Cortex of kidney (tissue), 1 donor: ENCODE results near the gene ALOX12.

ENCODE experiments used
- DNase-seq: peaks from one replicate; lab custom pipeline; 2025; lab: John Stamatoyannopoulos, UW

Gene ALOX12

DNA sequence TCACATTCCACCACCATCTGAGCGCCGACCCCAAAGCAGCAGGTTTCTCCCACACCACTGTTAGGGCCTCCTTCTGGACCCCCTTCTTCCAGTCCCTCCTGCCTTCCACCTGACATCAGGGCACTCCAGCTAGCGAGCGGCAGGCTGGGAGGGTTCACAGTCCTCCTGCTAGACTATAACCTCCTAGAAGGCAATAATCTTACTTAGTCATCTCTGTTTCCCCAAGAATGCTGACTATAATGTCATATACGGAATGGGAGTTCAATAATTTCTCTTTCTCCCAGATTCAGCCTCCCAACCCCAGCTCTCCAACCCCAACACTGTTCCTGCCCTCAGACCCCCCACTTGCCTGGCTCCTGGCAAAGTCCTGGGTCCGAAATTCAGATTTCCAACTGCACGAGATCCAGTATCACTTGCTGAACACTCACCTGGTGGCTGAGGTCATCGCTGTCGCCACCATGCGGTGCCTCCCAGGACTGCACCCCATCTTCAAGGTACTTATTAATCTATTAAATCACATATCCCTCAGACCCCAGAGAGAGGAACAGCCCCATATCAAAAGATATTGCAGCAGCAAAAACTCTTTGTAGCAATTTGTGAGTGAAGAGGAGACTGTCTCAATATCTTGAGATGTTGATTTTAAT is 5.6 kb downstream of the ALOX12 start:
- no peak for DNase-seq

DNA sequence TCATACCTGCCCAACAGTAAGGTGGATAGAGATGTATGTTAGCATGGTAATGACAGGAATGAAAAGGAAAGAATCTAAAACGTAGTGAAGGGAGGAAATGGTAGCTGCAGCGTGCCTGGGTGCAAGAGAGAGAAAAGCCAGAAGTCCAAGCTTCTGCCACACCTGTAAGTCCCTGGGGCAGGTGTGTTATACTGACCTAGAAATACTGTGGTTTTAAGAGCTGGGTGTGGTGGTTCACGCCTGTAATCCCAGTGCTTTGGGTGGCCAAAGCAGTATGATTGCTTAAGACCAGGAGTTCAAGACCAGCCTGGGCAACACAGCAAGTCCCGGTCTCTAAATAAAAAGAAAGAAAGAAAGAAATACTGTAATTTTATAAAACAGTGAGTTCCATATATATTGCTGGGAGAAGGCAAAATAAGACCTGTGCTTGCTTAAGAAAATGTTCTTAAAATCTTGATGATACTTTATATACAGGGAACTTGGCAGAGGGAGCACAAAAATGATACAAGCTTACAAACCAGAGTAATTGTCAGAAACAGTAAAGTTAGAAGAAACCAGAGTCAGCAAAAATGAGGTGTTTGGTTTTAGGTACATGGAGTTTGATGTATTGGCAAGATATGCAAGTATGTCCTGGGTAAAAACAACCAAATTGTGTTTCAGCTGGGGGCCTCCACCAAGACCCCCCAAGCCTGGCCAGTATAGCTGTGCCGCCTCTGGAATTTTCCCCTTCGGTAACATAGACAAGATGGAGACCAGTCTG is 6.6 kb downstream of the ALOX12 start:
- no peak for DNase-seq

DNA sequence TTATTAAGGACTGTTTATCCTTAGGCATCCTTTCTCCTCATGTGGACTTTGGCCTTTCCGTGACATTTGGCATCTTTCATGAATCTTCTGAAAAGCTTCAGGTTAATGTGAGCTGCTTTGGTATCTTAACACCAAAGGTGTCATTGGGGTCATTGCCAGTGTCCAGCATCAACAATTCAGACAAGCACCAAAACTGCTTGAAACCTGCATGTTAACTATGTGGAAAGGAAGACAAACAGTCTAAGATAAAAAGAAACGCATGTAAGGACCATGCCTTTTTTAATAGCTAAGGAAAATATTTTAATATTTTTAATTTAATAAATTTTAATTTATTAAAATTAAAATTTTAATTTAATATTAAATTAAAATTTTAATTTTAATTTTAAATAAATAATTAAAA is 7.9 kb downstream of the ALOX12 start:
- no peak for DNase-seq

DNA sequence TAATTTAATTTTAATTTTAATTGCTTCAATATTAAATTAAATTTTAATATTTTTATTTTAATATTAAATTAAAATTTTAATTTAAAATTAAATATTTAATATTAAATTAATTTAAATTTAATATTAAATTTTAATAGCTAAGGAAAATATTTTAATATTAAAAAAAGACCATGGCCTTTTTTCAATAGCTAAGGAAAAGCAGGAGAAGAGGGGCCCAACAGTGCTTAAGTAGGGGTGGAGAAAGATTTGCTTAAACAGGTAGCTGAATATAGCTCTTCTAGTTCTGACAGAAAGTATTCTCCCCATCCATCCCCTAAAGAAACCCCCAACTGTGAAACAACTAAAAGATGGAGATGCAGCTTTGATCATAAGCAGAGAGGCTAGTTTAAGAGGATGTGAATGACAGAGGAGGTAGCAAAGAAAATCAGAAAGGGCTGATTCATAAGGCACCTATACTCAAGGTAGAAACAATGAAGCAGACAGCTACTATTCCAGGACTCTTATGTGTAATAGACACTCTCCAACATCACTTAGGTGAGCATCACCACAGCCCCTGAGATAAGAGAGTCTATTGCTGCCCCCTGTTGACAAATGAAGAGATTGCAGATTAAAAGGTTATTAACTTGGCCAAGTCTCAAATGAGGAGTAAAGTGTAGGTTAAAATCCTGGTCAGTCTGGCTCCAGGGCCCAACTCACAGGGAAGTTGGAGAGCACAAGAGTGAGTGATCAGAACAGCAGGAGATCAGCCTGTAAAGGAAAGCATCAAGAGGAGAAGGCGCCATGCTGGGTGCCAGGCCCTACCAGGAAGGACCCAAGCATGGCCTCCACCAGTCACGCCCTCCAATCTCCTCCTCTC is 8.8 kb downstream of the ALOX12 start:
- DNase-seq: no peak

DNA sequence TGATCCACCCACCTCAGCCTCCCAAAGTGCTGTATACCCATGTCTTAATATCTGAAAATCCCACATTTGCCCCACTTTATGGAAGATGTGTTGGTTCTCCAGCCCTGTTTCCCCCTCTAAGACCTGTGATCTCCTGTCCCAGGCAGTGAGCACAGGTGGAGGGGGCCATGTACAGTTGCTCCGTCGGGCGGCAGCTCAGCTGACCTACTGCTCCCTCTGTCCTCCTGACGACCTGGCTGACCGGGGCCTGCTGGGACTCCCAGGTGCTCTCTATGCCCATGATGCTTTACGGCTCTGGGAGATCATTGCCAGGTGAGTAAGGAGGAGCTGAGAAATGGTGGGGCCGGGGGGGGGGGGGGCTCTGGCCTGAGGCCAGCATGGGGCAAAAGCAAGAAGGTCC is 9.9 kb downstream of the ALOX12 start:
- DNase-seq: no peak

DNA sequence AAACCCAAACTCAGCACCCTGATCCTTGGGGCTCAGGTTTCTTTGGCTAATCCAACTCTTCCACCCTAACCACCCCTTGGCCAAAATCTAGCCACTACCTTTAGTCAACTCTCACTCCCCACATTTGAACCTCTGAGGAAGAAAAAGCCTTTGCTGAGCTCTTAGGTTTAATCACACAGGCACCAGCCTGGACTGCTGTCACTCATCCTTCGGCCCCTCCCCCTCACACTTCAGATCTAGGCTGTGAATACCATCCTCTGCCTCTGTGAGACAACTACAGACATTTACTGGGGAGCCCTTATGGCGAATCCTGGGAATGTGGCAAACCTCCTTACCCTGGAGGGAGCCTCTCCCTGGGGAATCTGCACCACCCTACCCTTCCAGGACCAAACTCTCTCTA is 11.3 kb downstream of the ALOX12 start:
- DNase-seq: no peak

DNA sequence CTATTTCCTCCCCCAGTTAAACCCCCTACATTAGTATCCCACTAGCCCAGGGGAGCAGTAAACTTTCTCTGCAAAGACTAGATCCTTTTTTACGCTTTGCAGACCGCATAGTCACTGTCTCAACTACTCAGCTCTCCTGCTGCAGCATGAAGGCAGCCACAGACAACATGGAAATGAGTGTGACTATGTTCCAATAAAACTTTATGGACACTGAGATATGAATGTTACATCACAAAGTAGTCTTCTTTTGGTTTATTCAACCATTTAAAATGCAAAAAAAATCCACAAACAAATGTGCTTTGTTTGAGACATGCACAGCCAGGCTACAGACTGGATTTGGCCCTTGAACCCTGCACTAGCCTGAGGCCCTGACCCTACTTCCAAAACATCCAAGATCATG is 14.7 kb downstream of the ALOX12 start:
- DNase-seq: no peak

DNA sequence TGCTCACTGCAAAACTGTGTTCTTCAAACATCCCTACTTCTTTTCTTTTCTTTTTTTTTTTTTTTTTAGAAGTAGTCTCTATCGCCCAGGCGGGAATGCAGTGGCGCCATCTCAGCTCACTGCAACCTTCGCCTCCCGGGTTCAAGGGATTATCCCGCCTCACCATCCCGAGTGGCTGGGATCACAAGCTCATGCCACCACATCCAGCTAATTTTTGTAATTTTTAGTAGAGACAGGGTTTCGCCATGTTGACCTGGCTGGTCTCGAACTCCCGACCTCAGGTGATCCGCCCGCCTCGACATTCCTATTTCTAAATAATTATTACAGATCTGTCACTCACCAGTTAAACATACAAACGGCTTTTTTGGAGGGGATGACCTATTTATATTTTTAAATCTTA is 15.6 kb downstream of the ALOX12 start:
- DNase-seq: no peak

DNA sequence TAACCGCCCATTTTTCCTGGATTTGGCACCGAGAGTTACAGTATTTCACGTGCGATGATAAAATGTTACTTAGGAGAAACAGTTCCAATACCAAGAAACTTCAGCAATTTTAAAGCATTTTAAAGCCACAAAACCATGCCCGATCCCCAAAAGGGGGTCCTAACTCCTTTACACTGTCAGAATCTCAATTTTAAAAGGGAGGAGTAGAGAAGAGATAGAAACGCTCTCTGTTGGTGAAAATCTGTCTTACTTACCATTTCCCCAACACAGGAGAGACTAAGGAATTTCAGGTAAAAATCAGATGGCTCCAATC is 16.0 kb downstream of the ALOX12 start:
- no peak for DNase-seq

DNA sequence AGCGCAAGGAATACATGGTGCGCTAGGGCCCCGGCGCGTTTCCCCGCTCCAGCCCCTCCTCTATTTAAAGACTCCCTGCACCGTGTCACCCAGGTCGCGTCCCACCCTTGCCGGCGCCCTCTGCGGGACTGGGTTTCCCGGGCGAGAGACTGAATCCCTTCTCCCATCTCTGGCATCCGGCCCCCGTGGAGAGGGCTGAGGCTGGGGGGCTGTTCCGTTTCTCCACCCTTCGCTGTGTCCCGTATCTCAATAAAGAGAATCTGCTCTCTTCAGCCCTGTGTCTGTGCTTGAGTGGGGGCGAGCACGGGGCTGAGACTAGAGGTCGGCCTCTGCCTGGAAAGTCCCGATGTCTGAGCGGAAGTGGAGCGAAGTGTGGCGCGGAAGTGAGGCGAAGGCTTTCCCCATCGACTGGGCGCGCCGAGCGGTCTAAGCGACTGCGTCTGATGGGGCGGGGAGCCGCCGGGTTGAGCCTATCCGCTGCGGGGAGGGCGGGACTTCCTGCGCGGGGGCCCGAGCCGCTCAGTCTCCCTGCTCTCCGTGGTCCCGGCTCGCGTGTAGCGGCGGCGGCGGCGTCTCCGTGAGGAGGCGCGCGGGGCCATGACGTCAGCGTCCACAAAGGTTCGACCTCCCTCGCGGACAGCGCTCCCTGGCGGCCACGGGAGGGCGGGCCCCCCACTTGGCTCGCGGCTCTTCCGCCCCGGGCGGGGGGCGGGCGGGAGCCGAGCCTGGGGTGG is 18.6 kb downstream of the ALOX12 start:
- no peak for DNase-seq

DNA sequence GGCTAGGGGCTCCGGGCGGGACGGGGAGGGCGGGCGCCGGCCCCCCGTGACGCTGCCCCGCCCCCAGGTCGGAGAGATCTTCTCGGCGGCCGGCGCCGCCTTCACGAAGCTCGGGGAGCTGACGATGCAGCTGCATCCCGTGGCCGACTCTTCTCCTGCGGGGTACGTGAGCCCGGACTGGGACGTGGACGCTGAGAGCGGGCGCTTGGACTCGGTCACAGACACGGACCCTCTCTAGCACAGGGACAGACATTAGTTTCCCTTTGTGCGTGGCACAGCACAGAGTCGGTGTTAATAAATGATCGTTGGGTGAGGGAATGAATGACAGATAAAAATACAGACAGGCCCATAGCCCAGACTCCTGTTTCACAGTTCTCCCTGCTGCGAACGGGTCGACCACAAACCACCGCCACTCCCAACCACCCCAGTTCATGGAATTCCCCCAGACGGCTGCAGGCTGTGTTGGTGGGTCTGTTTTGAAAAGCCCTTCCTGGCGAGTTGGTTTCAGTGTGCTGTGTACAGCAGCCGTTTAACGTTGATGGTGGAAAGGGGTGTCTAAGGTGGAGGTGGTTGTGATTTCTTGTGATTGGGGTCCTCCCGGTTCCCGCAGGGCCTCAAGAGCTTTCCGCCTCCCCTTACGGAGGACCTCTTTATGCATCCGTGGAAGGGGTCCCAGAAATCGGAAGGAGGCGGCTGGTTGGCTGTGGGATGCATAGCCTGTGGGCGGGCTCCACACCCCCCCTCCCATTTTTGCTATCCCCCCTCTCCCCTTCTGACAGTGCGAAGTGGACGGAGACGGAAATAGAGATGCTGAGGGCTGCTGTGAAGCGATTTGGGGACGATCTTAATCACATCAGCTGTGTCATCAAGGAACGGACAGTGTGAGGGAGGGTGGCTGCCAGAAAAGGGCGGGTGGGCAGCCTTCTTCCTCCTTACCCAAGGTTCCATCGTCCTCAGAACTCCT is 19.4 kb downstream of the ALOX12 start:
- no peak for DNase-seq

DNA sequence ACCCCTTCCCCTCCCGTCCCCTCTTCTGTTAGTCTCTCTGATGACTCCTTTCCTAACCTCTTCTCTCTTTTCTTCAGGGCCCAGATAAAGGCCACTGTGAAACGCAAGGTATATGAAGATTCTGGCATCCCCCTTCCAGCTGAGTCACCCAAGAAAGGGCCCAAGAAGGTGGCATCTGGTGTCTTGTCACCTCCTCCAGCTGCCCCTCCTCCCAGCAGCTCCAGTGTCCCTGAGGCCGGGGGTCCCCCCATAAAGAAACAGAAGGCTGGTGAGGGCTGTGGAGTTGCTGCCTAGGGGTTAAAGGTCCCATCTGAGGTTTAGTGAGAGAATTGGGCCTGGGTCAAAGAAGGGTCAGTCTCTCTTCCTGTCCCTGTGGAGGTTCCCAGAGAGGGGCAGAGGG is 20.6 kb downstream of the ALOX12 start:
- DNase-seq: no peak

DNA sequence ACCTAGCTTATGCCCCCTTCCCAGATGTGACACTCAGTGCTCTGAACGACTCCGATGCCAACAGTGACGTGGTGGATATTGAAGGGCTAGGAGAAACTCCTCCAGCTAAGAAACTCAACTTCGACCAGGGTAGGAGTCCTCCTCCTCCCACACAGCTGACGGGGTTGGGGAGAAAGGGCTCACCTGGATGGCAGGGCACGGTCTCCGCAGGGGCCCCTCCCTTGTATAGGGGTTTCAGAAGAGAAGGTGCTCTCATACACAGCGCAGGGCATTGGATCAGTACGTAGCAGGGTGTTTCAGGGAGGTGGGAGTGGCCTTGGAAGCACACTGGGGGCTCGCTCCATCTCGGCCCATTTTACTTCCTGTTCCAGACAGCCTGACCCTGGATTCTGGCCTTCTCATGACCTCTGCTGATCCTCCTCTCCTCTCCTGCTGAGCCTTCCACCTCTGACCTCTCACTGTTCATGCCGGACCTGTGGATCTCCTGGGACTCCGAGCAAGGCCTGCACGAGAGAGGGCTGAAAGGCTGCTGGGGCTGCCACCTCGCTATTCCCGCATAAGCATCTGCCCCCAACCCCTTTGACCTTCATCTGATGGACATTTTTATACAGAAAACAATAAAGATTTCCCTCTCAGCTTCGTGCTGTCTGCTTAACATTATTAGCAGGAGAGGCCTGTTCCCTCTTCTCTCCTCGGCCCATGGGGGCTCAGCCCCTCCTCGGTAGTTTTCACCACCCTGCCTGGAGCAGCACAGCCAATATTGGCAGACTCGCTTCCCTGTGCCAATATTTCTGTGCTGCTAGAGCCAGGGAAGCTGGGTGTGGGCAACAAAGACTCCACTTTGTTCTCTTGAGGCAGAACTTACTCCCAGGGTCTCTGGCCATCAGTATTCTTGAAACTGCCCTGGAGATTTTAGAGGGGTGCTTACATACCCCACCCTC is 21.3 kb downstream of the ALOX12 start:
- no peak for DNase-seq

DNA sequence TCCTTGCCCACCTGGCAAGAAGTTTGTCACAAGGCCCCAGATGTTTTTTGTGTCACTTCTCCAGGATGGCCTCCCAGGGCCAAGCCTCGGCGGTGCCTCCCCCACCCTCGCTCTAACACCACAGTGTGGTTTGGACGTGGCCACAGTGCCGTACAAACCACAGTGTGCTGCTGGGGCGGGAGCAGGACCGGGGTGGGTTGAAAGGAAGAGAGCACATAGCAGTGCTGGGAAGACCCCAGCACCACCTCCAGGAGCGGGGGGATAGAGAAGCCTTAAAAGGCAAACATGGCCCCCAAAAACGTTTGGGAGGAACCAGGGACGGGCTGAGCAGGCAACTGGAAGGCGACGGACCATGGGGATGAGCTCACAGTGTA is 22.0 kb downstream of the ALOX12 start:
- DNase-seq: no peak

DNA sequence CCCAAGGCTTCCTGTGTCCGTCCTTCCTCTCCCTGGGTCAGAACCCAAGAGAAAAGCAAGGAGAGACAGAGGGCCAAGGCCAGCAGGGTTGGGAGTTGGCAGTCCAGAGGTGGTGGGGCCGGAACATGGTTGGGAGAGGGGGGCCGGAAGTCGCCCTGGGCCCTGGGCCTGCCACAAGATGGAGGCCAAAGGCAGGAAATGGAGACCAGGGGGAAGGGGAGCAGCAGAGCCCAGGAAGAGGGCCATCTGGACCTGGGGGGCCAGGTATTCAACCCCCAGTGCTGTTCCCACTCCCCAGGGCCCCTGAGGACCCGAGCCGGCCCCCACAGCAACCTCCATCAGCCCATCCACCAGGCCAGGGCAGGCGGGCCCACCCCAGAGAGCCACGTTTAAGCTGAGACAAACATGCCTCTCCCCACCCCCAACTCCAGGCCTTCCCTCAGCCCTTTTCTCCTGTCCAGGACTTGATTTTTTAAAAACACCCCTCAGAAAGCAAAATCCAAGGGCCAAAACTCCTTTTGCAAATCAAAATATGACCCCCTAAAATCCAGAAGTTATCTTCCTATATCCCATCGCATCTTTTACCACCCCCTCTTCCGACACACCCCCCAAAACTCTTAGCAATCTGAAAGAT is 22.6 kb downstream of the ALOX12 start:
- DNase-seq: no peak

DNA sequence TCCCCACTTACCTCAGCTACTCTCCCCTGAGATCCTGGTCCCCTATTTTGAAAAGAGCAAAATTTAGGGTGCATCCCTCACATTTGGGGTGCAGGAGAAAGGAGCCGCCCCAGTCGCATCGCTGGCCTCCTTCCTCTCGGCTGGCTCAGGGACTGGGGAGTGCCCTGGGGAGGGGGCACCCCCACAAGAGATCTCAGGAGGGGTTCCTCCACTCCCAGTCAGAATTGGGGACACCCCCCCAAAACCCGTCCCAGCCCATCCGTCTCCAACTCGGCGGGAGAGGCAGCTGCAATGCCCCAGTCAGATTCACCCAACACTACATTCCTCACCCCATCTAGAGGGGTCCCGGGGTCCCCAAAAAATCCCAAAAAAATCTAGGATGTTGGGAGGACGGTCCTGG is 23.5 kb downstream of the ALOX12 start:
- DNase-seq: no peak

DNA sequence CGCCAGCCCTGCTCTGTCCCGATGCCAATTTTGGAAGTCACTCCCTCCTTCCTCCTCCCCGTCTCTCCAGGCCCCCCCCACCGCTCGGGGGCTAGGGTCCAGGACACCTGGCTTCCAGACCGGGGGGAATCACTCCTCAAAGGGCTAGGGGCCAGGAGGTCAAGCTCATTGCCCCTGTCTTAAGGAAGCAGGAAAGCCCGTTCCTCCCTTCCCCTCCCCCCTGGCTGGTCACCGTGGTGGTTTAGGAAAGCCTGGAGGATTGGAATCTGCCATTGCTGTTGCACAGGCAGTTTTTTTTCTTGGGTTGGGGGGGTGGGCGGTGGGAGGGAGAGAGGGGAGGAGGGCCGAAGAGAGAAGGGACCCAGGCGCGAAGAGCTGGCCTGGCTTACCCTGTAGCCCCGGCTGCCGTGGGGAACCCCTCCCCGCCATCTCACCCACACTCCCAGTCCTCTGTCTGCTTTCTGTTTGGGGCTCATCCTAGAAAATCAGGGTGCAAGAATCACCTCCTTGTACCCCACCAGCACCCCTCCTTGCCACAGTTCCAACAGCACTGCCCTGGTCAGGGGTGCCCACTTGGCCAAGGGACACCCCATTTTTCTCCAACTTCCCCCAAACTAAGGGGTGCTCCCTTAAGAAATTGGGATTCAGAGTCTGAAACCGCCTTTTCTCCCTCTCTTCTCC is 24.1 kb downstream of the ALOX12 start:
- no peak for DNase-seq

DNA sequence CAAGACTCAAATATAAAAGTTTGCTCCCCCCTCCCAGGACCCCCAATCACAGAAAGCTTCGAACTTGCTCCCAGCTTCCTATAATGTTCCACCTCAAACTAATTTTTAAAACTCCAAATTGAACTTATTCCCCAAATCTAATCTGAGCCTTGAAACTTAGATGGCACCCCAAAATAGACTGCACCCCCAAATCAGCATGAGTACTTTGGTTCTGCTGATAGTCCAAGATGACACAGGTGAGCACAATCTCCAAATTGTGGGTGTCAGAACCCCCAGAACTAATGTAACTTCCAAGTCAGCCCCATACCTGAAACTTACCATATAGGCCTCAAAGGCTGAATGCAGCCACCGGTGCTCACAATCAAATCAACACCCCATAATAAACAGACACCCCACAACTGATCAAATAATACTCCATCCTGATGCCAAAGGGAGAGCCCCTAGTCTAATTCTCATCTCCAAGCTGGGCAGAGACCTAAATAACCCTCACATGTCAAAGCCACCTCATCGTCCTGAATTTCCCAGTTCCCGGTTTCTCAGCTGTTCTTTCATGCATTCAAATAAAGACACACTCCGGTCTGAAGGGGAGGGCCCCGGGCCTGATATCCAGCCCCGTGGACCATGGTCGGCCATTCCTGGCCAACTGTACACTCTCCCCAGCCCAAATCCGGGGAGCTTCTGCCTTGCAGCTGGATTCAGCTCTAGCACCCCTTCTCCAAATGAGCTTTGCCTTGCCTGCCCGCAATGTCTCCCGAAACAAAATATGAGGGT is 25.2 kb downstream of the ALOX12 start:
- no peak for DNase-seq
